ENCODE results near the gene PARD6G.
A peak's percentile ranks its signal among the peaks of the same experiment; 100 is the strongest.
"Not testable (repeated sequence)": the region's sequence is repeated elsewhere in the genome, so short reads cannot be mapped to it uniquely, and the experiment has no call there.

Gene PARD6G, protein sequence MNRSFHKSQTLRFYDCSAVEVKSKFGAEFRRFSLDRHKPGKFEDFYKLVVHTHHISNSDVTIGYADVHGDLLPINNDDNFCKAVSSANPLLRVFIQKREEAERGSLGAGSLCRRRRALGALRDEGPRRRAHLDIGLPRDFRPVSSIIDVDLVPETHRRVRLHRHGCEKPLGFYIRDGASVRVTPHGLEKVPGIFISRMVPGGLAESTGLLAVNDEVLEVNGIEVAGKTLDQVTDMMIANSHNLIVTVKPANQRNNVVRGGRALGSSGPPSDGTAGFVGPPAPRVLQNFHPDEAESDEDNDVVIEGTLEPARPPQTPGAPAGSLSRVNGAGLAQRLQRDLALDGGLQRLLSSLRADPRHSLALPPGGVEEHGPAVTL

DNA sequence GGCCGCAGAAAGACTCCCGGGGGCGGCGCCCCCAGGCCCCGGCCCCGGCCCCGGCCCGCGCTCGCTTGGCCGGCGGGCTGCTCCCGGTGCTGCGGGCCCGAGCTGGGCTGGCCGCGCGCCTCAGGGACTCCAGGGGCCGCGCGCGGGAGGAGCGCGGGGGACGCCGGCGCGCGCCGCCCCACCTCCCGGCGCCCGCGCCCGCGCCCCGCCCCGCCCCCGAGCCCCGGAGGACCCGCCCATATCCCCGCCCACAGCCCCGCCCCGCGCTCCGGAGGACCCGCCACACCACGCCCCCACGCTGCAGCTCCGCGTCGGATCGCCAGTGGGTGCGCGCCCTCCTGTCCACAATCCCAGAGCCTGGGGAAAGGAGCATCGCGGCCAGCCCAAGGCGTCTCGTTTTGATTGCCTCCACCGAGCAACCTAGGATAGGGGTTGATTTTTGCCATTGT, at the start of gene PARD6G:
Gene PARD6G (minus strand): TSS at position 122 of the 449 bp plus-strand sequence. CDS start 166 bp downstream, outside the sequence.
- peak; percentile 33 for DNase-seq (ENCODE audit: low spot score)

DNA sequence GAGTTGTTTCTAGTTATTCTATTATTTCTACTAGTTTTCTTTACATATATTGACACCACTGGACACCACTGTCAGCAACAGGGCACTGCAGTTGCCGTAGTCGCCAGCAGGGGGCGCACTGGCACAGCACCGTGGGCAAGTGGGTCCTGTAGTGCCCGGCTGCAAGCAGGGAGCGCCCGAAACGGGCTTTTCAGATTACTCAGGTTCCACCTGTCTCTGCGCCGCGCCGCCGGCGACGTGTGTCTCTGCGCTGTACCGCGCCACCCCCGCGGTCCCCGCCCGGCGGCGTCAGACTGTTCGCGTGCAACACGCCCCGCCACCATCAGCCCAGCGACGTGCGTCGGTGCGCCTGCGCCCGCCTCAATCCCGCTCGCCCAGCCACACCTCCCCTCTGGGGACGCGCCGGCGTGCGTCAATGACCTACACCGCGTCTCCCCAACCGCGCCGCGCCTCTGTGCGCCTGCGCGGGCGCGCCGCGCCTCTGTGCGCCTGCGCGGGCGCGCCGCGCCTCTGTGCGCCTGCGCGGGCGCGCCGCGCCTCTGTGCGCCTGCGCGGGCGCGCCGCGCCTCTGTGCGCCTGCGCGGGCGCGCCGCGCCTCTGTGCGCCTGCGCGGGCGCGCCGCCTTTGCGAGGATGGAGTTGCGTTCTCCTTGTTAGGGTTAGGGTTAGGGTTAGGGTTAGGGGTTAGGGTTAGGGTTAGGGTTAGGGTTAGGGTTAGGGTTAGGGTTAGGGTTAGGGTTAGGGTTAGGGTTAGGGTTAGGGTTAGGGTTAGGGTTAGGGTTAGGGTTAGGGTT, 15.1 kb upstream of the PARD6G start:
- not testable (repeated sequence) for DNase-seq (ENCODE audit: low spot score)

DNA sequence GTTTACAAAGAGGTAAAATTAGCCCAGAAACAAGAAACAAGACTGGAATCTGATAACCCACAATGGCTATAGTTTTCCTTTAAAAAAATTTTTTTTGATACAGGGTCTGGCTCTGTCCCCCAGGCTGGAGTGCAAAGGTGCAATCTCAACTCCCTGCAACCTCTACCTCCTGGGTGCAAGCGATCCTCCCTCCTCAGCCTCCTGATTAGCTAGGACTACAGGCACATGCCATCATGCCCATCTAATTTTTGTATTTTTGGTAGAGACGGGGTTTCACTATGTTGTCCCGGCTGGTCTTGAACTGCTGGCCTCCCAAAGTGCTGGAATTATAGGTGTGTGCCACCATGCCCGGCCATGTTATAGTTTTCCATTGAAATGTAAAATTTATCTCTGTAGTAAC, 12.3 kb upstream of the PARD6G start:
- DNase-seq (ENCODE audit: low spot score): no peak

DNA sequence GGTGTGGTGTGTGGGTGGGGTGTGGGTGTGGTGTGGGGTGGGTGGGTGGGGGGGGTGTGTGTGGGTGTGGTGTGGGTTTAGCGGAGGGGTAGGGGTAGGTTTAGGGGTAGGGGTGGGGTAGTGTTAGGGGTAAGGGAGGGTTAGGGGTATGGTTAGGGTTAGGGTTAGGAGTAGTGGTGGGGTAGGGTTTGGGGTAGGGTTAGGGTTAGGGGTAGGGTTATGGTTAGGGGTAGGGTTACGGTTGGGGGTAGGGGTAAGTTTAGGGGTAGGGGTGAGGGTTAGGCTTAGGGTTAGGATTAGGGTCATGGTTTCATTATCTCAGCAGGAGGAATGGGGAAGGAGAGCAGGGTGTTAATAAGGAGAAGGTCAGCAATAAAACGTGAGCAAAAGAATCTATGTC, 11.3 kb upstream of the PARD6G start:
- no peak for DNase-seq (ENCODE audit: low spot score)

DNA sequence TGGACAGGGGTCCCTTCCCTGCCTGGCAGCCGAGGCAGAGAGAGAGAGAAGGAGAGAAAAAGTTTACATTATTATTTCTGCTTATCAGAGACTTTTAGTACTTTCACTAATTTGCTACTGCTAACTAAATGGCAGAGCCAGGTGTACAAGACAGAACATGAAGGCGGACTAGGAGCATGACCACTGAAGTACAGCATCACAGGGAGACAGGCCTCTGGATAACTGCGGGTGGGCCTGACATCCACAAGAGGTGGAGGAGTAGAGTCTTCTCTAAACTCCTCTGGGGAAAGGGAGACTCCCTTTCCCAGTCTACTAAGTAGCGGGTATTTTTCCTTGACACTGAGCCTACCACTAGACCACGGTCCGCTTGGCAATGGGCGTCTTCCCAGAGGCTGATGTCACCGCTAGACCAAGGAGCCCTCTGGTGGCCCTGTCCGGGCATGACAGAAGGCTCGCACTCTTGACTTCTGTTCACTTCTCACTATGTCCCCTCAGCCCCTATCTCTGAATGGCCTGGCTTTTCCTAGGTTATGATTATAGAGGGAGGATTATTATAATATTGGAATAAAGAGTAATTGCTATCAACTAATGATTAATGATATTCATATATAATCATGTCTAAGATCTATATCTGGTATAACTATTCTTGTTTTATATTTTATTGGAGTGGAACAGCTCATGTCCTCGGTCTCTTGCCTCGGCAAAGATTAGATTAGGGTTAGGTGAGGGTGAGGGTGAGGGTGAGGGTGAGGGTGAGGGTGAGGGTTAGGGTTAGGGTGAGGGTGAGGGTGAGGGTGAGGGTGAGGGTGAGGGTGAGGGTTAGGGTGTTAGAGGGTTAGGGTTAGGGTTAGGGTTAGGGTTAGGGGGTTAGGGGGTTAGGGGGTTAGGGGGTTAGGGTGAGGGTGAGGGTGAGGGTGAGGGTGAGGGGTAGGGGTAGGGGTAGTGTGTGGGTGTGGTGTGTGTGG, 10.5 kb upstream of the PARD6G start:
- DNase-seq (ENCODE audit: low spot score): peak; percentile 30

DNA sequence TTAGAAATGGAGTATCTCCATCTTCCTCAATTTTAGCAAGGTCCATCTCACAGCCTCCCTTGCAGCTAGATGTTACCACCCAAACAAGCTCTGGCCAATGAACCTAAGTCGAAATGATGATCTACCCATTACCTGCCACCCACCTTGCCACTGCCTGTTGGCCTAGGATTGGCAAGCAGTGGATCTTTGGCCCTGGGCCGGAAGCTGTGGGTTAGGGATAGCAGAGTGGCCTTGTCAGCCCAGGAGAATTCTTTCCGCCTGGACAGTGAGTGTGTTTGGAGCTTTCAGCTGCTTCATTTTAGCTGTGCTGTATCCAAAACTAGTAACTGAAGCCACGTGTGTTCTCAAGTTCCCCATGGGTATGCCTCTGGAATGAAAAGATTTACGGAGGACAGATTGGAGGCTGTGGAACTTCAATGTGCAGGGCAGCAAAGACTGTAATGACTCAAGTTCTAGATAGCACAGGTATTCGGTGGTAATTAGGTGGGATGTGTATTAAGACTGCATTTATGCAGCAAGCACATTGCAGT, 7.7 kb upstream of the PARD6G start:
- no peak for DNase-seq (ENCODE audit: low spot score)

DNA sequence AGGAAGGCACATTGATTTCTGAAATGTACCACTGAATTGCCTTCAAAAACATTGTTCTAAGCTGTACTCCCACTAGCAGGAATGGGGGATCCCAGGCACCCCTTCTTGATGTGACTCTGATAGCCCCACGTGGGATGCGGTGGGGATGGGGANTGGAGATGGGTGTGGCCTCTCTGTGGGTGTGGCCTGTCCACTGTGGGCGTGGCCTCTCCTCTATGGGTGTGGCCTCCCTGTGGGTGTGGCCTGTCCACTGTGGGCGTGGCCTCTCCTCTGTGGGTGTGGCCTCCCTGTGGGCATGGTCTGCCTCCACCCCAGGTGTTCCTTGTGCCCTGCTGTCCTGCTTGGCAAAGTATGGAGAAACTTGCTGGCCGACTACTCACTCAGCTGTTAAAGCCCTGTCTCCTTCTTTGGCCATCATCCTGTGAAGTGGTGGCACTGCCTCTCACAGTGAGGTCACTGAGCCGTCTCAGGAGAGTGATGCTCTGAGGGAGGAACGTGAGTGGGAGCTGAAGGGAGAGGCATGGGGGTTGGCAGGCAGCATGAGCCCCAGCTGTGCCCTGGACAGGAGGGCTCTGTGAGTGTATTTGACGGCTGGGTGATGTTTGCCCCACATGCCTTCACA, 6.7 kb upstream of the PARD6G start:
- no peak for DNase-seq (ENCODE audit: low spot score)

DNA sequence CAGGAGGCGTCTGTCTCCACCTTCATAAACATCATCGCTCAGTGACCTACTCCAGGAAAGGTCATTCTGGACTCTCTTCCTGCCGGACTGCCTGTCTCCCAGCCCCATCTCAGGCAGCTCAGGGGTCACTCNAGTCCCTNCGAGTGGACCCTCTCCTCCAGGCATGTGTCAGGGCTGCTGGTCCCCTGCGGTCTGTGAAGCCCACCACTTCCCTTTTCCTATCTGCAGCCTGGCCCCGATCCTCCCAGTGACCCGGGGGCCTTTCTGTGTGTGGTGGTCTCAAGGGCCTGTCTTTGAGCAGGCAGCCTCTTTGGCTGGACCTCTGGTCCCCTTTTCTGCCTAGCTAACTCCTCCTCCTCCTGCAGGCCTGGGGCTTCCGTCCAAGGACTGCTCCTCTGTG, 5.9 kb upstream of the PARD6G start:
- DNase-seq (ENCODE audit: low spot score): no peak

DNA sequence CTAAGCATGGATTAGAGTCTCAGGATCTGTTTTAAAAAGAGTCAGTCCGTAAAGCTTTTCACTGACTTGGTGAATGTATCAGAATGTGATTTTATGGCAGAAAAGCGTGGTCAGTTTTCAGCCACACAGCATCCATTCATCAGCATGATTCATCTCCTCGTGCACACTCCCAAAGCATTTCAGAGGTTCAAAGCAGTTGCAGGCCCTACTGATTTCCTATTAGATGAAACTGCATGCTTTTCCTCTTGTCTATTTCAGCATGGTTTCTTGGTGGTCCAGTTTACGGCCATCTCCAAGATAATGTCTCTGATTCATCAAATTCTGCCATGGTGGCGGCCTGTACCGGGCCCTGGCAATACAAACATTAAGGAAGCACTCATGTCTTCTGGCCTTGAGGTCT, 4.8 kb upstream of the PARD6G start:
- DNase-seq (ENCODE audit: low spot score): no peak

DNA sequence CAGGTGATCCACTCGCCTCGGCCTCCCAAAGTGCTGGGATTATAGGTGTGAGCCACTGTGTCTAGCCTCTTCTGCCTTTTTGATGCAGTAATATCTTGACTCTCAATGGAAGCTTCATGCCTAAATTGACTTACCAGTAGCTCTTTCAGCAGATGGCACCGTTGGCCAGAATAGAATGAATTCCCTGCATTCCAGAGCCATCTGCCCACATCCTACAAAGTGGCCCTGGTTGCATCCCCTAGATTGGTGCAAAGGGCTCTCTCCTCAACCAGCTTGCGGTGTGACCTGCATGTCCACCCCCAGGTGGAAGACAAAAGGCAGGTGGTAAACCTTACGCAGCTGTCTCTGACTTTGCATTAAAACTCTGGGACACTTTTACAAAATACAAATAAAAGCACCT, 4.4 kb upstream of the PARD6G start:
- no peak for DNase-seq (ENCODE audit: low spot score)

DNA sequence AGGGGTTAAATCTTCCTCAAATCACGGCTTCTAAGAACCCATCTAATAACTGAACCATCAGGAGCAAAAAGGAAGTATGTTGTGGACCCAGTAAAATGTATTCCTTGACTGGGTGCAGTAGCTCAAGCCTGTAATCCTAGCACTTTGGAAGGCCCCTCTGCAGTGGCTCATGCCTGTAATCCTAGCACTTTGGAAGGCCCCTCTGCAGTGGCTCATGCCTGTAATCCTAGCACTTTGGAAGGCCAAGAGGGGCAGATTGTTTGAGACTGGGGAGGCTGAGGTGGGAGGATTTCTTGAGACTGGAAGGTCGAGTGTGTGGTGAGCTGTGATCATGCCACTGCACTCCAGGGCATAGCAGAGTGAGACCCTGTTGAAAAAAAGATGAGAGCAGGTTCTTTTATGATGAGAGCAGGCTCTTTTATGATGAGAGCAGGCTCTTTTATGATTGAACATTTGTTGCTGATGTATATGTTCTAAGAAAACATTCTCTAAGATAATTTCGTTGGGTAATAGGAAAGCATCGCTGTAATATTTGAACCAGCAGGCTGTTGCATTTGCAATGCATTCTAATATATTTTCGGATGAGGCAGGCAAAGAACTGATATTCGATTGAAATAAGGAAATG, 3.5 kb upstream of the PARD6G start:
- DNase-seq (ENCODE audit: low spot score): no peak

DNA sequence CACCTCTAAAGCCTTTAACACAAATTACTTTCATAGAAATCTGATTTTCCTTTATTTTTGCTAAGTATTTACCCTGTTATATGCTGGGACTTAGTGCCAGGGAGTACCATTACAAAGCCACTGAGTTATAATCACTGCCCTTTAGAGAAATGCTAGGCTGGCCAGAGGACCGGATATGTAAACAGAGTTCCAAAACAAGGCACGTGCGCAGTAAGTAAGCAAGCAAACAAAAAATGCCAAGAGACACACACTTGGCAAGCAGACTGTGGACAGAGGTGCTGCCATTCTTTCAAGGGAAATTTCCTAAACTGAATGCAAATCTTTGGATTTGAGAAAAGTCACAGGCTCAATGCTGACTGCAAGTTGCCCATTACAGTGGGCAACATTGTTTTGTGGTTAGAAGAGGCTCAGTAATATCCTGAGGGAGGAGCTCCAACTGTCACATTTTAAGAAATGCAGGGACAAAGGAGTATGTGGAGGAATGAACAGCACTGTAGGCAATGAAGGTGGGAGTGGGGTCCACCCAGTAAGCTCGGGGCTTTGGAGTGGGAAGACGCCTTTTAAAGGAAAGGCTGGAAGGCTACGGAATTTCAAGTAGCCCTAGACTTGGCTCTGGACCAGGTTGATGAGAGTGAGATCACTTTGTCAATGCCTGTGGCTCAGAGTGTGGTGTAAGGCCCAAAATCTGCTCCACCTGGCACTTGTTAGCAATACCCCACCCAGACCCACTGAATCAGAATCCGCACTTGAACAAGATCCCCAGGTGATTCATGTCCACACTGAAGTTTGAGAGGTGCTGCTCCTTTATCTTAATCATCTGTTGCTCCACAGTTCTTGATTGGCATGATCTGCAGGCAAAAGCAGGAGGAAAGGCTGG, 2.1 kb upstream of the PARD6G start:
- DNase-seq (ENCODE audit: low spot score): no peak

DNA sequence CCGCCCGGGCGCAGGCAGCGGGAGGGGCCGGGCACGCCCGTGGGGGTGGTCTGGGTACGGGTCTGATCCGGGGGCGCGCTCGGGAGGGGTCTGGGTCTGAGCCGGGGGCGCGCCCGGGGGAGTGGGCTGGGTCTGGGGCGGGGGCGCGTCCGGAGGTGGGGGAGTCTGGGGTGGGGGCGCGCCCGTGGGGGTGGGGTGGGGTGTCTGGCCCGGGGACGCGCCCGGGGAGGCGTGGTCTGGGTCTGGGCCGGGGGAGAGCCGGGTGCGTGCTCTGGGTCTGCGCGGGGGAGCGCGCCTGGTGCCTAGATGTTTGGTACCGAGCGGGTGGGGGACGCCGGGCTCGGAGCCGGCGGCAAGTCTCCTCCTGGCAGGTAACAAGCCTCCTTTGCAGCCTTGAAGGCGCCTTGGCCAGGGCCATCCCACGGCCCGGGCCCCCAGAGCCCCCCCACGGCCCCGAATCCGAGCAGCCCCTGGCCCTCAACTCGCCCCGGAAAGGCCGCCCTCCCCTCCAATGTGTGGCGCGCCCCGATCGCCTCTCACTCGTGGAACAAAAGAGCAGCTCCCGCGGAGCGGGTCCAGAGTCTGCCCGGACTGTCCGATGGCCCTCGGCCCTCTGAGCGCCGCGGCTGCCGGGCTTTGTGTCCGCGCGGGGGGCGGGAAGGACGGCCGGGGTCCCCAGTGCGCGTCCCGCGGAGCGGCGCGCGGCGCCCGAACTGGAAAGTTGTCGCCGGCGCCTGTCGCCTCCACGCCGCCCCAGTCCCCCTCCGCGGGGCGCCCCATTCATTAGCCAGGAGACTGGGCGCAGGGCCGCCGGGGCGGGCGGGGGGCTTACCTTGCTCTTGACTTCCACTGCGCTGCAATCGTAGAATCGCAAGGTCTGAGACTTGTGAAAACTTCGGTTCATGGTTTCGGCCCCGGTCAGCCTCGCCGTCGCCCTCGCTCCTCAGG, 595 bp downstream of the PARD6G start:
- DNase-seq (ENCODE audit: low spot score): no peak

DNA sequence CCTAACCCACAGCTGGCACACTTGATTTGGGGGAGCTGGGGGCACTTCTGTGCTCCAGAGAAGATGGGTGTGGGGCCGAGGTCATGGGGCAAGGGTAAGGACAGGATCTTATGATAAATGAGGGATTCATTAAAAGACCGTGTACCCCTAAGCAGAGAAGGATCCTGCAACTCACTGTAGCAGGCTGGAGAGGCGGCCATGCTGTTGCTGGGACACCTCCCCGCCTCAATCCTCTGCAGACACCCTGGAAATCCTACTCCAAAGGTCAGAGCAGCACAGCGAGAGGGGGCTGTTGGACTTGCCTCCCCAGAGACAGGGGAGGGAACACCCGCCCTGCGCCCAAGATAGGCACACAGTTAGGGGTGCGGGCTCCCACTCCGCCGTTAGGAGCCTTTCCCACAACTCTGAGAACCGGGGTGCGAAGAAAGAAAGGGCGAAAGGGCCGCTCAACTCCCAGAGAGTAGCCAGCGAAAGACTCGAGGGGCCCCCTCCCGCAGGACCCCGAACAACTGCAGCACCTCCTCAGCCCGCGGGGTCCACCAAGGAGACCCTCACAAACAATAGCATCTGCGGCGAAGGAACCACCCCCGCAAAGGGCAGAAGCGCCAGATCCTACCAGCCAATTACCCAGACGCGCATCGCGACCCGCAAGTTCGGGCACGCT, 1.4 kb downstream of the PARD6G start:
- DNase-seq (ENCODE audit: low spot score): no peak

DNA sequence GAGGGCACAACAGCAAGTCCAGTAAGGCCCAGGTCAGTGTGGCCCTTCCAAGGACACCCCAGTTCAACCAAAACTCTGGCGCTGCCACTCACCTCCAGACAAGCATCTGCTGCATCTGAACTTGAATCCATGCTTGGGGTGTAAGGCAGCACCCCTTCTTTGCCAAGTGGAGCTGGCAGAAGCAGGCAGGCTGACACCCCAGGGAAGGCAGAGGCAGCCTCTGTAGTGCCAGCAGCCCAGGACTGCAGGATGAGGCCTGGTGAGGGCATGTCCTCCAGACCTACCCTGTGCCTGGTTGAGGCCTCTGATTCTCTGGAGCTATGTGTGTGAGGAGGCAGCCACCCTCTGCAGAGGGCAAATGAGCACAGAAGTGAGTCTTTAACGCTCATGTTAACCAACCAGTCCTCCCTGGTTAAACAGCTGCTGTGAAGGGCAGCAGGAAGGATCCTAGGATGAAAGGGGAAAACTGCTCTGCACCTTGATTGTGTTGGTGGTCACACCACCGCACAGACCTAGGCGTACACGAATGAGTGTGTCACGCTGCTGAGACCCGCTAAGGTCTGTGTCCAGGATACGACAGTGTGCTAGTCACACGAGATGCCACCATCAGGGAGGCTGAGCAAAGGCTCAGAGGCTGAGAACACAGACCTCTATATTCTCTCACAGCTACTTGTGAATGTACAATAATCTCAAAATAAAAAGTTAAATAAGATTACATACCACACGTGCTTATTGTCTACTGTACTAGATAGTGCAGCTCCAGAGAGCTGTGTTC, 2.2 kb downstream of the PARD6G start:
- DNase-seq (ENCODE audit: low spot score): no peak

DNA sequence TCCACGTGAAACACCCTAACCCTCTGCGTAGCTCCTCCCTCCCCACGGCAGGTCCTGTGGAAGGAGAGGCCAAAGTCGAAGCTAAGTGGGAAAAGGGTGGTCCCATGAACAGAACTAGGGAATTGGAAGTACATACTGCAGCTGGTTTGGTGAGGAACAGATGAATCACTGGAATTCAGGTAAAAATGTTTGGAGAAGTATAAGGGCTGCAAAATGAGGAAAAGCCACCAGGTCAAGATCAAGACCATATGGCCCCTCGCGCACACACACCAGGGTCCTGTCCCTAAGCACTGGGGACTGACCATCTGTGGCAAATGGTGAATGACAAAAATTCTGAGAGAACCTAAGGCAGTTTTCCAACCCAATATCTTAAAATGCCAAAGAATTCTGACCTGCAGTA, 3.1 kb downstream of the PARD6G start:
- no peak for DNase-seq (ENCODE audit: low spot score)

DNA sequence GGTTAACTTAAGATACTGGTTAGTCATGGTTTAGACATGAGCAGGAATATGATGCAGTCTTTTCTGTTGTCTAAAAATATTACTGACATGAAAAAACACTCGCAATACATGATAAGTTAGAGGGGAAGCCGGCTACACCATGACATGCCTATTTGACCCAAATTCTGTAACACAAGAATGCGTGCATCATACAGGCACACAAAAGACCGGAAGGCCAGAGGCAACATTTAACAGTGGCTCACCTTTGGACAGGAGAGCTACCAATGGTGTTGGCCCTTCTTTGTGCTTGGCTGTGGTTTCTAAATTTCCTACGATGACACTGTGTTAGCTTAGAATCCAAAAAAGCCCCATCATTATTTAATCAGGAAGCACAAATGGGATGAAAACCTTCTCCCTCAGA, 4.1 kb downstream of the PARD6G start:
- no peak for DNase-seq (ENCODE audit: low spot score)

All from SW480 (cell line).